Panc1 (cell line): ENCODE data around the gene TTLL11.

ENCODE experiments used
- CTCF ChIP-seq: fragments of 450-650 bp; IDR thresholded peaks from 2 replicates; pipeline ENCODE4 v1.5.1; 2017; ENCODE audit warnings: mild to moderate bottlenecking
- POLR2AphosphoS5 ChIP-seq: IDR thresholded peaks from 2 replicates; pipeline ENCODE4 v1.6.1; 2012; ENCODE audit warnings: mild to moderate bottlenecking, low read depth, low read length, moderate library complexity
- REST ChIP-seq, 2 experiments: IDR thresholded peaks; 2 replicates each; pipeline ENCODE4 v1.6.1; 2011 to 2012; ENCODE audit warnings: low read depth in 2 of 2, control low read depth in 1 of 2, low read length in 1 of 2, mild to moderate bottlenecking in 1 of 2, moderate library complexity in 1 of 2; ENCODE audit not compliant: insufficient read depth in 1 of 2
- SIN3A ChIP-seq: IDR thresholded peaks from 2 replicates; pipeline ENCODE4 v1.6.1; 2012; ENCODE audit warnings: low read depth, mild to moderate bottlenecking, low read length, moderate library complexity, borderline replicate concordance; ENCODE audit not compliant: insufficient read depth

GRCh38 chr9:122011818-122012498, 81.2 kb downstream of the TTLL11 start:
- TF ChIP-seq CTCF, result no peak
- no peak for TF ChIP-seq REST (IDR thresholded peaks at IDR 0.05; ENCODE audit: insufficient read depth in 1 of 2, low read depth in 2 of 2, low read length in 1 of 2)
- no peak for TF ChIP-seq POLR2AphosphoS5
- no peak for TF ChIP-seq SIN3A
